GM12878 (cell line): ENCODE results near the gene DBI. TPM values are rescaled to one million over a fixed set of nuclear protein-coding genes. Genes with fewer than 3 reads are reported as not detected.

Experiments used
- ATAC-seq: fragments of 200-7000 bp; cut with Tn5 transposase; 3 replicates; pipeline ENCODE4 v1.9.1; 2020; ENCODE audit warnings: mild to moderate bottlenecking, moderate library complexity
- BruUV-seq: library from RNA; stranded (reverse); fragments of 400-500 nt; replicated peaks from 2 replicates; lab custom pipeline; 2021; lab: Mats Ljungman, UMichigan
- CTCF ChIA-PET: fragments of 300-600 bp; sonication (Branson Sonifier 250); formaldehyde crosslinking; extraction: SDS; loops from one replicate; lab custom pipeline; 2021; ENCODE audit warnings: inconsistent platforms; lab: Yijun Ruan, JAX
- POLR2A ChIA-PET: fragments of 350-600 bp; formaldehyde crosslinking; extraction: SDS; loops from one replicate; lab custom pipeline; 2021; ENCODE audit warnings: inconsistent platforms; lab: Charles Lee
- RAD21 ChIA-PET: fragments of 300-600 bp; sonication (Branson Sonifier 250); formaldehyde crosslinking; loops from one replicate; lab custom pipeline; 2023; ENCODE audit warnings: antibody characterized with exemption; ENCODE audit not compliant: unreplicated experiment; lab: Charles Lee
- SMC1A ChIA-PET: fragments of 300-600 bp; sonication (Branson Sonifier 250); formaldehyde crosslinking; loops from one replicate; lab custom pipeline; 2023; ENCODE audit not compliant: unreplicated experiment, uncharacterized antibody; lab: Charles Lee
- DNase-seq: peaks from one replicate; pipeline ENCODE4 v3.0.0-alpha.2; 2011; ENCODE audit warnings: low read depth, low spot score
- FAIRE-seq: peaks from 3 replicates; lab custom pipeline; 2011; peaks lifted over from hg19 to GRCh38; lab: Jason Lieb, UNC
- H2AFZ ChIP-seq: 2 replicates; pipeline ENCODE4 v1.6.0; 2011; ENCODE audit warnings: low read depth, low read length, control low read depth; ENCODE audit not compliant: control insufficient read depth
- H3K27ac ChIP-seq: 2 replicates; pipeline ENCODE4 v1.5.1; 2011; ENCODE audit warnings: control low read depth; ENCODE audit not compliant: control insufficient read depth, insufficient read depth
- H3K27me3 ChIP-seq, 2 experiments: replicated peaks in 1 of 2; 2 replicates each; pipeline versions ENCODE4 v1.6.0 to v1.6.1; 2011; ENCODE audit warnings: low read length in 1 of 2; ENCODE audit not compliant: control insufficient read depth in 2 of 2, insufficient read depth in 2 of 2
- H3K36me3 ChIP-seq, 2 experiments: 2 replicates each; pipeline ENCODE4 v1.5.1; 2011; ENCODE audit warnings: low read length in 1 of 2; ENCODE audit not compliant: control insufficient read depth in 2 of 2, insufficient read depth in 2 of 2
- H3K4me1 ChIP-seq: 2 replicates; pipeline ENCODE4 v1.6.1; 2011; ENCODE audit warnings: mild to moderate bottlenecking, low read length, moderate library complexity, mixed read lengths; ENCODE audit not compliant: control insufficient read depth, insufficient read depth
- H3K4me2 ChIP-seq: 2 replicates; pipeline ENCODE4 v1.6.0; 2011; ENCODE audit warnings: control low read depth; ENCODE audit not compliant: control insufficient read depth, insufficient read depth
- H3K4me3 ChIP-seq: fragments of 200-600 bp; sonication (generic); 2 replicates; pipeline ENCODE4 v1.5.1; 2016
- H3K79me2 ChIP-seq: 2 replicates; pipeline ENCODE4 v1.6.0; 2011; ENCODE audit warnings: low read length; ENCODE audit not compliant: control insufficient read depth, insufficient read depth
- H3K9ac ChIP-seq: 2 replicates; pipeline ENCODE4 v1.8.0; 2011; ENCODE audit warnings: low read length, control low read depth, mixed read lengths; ENCODE audit not compliant: control insufficient read depth, insufficient read depth
- H3K9me3 ChIP-seq: replicated peaks from 3 replicates; pipeline ENCODE4 v1.5.1; 2011; ENCODE audit warnings: mild to moderate bottlenecking, low read length; ENCODE audit not compliant: control insufficient read depth, insufficient read depth
- H4K20me1 ChIP-seq: 2 replicates; pipeline ENCODE4 v1.6.0; 2011; ENCODE audit not compliant: control insufficient read depth, insufficient read depth
- CBX3 ChIP-seq: fragments of 200-600 bp; sonication (generic); IDR thresholded peaks from 2 replicates; pipeline ENCODE4 v1.6.1; 2016; ENCODE audit warnings: low read depth, borderline replicate concordance
- CREM ChIP-seq: IDR thresholded peaks from 2 replicates; pipeline ENCODE4 v1.6.1; 2014; ENCODE audit warnings: antibody characterized with exemption, low read depth
- GABPA ChIP-seq: IDR thresholded peaks from 2 replicates; pipeline ENCODE4 v1.6.1; 2014; ENCODE audit warnings: antibody characterized with exemption, low read depth, mild to moderate bottlenecking, inconsistent platforms
- HSF1 ChIP-seq: fragments of 150-350 bp; IDR thresholded peaks from 2 replicates; pipeline ENCODE4 v1.6.1; 2014; ENCODE audit warnings: mild to moderate bottlenecking, low read depth, low read length
- IRF3 ChIP-seq: fragments of 450-650 bp; IDR thresholded peaks from 2 replicates; pipeline ENCODE4 v1.6.1; 2014; ENCODE audit warnings: mild to moderate bottlenecking
- KLF5 ChIP-seq: fragments of 450-650 bp; IDR thresholded peaks from 2 replicates; pipeline ENCODE4 v1.6.1; 2014; ENCODE audit warnings: mild to moderate bottlenecking; ENCODE audit not compliant: partially characterized antibody
- NBN ChIP-seq: fragments of 450-650 bp; IDR thresholded peaks from 2 replicates; pipeline ENCODE4 v1.6.1; 2016
- NFIC ChIP-seq: IDR thresholded peaks from 2 replicates; pipeline ENCODE4 v1.6.1; 2012; ENCODE audit warnings: low read depth, mild to moderate bottlenecking, inconsistent platforms, low read length, moderate library complexity
- NR2F1 ChIP-seq: fragments of 450-650 bp; conservative IDR thresholded peaks from 2 replicates; pipeline ENCODE4 v1.6.1; 2017; ENCODE audit warnings: mild to moderate bottlenecking
- PAX5 ChIP-seq: IDR thresholded peaks from 2 replicates; pipeline ENCODE4 v1.6.1; 2011; ENCODE audit warnings: low read depth, low read length, borderline replicate concordance
- PBX3 ChIP-seq: IDR thresholded peaks from 2 replicates; pipeline ENCODE4 v1.6.1; 2011; ENCODE audit warnings: mild to moderate bottlenecking, low read depth, low read length, moderate library complexity; ENCODE audit not compliant: insufficient replicate concordance
- RCOR1 ChIP-seq: conservative IDR thresholded peaks from 2 replicates; pipeline ENCODE4 v1.6.1; 2012; ENCODE audit warnings: low read depth, low read length, improper control_type of control experiment
- USF2 ChIP-seq: IDR thresholded peaks from 2 replicates; pipeline ENCODE4 v1.6.1; 2011; ENCODE audit warnings: low read depth, low read length, improper control_type of control experiment, borderline replicate concordance
- ZNF217 ChIP-seq: fragments of 450-650 bp; IDR thresholded peaks from 2 replicates; pipeline ENCODE4 v1.6.1; 2017; ENCODE audit warnings: antibody characterized with exemption, mild to moderate bottlenecking
- ZNF687 ChIP-seq: fragments of 450-650 bp; IDR thresholded peaks from 2 replicates; pipeline ENCODE4 v1.6.1; 2017; ENCODE audit warnings: mild to moderate bottlenecking, moderate library complexity
- WGBS: methylation state at CpG from one replicate; pipeline ENCODE4 v1.1.6; 2016; ENCODE audit warnings: low lambda C conversion rate; ENCODE audit not compliant: insufficient replicate concordance, insufficient coverage; ENCODE audit errors: missing lambda C conversion rate; 5-methylcytosine and 5-hydroxymethylcytosine counted together
- in situ Hi-C: fragments of 300-500 bp; cut with MboI; formaldehyde crosslinking; loops from 9 replicates; pipeline ENCODE4 v1.14.3; 2018; ENCODE audit warnings: mixed read lengths
- intact Hi-C: fragments of 100-400 bp; cut with micrococcal nuclease; formaldehyde crosslinking; loops from one replicate; pipeline ENCODE4 v1.14.2; 2022; ENCODE audit not compliant: unreplicated experiment
- polyA plus RNA-seq, 11 experiments: library from polyadenylated mRNA; depleted of rRNA in 4 of 11; unstranded in 6 of 11; stranded (reverse) in 5 of 11; fragments of >200 nt; fragmentation: Nextera tagmentation in 4 of 11; fragmentation: Illumina TruSeq in 1 of 11; extraction: Ambion mirVana in 4 of 11; extraction: Trizol in 1 of 11; gene quantifications; 1 replicate in 1 of 11; 2 replicates in 10 of 11; pipeline versions ENCODE4 v1.2.1 to v1.2.3, GENCODE V29; 2011 to 2016; ENCODE audit warnings: inconsistent platforms in 2 of 11, missing spikeins in 2 of 11, low read depth in 1 of 11
- total RNA-seq, 4 experiments: library from RNA; depleted of rRNA in 3 of 4; stranded (reverse); fragments of >200 nt in 3 of 4; fragmentation: Illumina TruSeq in 1 of 4; extraction: Trizol in 1 of 4; gene quantifications; 2 replicates each; pipeline versions ENCODE4 v1.2.1 to v1.2.3, GENCODE V29; 2013 to 2021

DBI gene
- total and polyA plus RNA-seq, 10 of the 15 experiments (the other 5 are each of a cell fraction or from before 2014, with no cell fraction given) = 248 to 2,567 (median 943) TPM

- Histone ChIP-seq H3K27me3 (no peaks in the 10 kb centered on the region), H4K20me1 (no peaks in the 10 kb centered on the region), H2AFZ (no peak overlapping the region), H3K9me3 (peaks cover 15% of the 10 kb centered on the region; the same call in 2 of the 3 replicates), H3K36me3 (no peaks in the 10 kb centered on the region), H3K4me2 (no peak overlapping the region), H3K27ac (no peak overlapping the region), H3K4me1 (peaks cover 29% of the 10 kb centered on the region), H3K79me2 (peaks cover 9% of the 10 kb centered on the region), H3K4me3 (no peak overlapping the region), H3K9ac (no peak overlapping the region)
- ChIA-PET RAD21 (interaction anchor here (1.0 to 5.8 kb wide), 5 partner anchors 11 to 83 kb away, joined by 3 to 44 read pairs (median 17); partner anchors contain the start of genes C2orf76 and DBI), CTCF (interaction anchor here (0.6 to 4.4 kb wide), 7 partner anchors 11 to 58 kb away, joined by 3 to 31 read pairs (median 4); partner anchors contain the start of genes C2orf76 and DBI), POLR2A (interaction anchor here (1.1 to 9.4 kb wide), 4 partner anchors 10 to 37 kb away, joined by 3 to 138 read pairs (median 18); partner anchors contain the start of genes C2orf76 and DBI), SMC1A (interaction anchor here (0.9 to 8.6 kb wide), 8 partner anchors 10 to 50 kb away, joined by 3 to 120 read pairs (median 4); partner anchors contain the start of genes C2orf76 and DBI)
- ATAC-seq (no peak), DNase-seq (no peak), FAIRE-seq (no peak)
- 79% methylated on average over 4 of the region's 4 CpGs for WGBS
- intact Hi-C loops (no loop called here), in situ Hi-C loops (no loop called here)
- no TSS peak for BruUV-seq
- TF ChIP-seq GABPA = no peak
- TF ChIP-seq NFIC = no peak
- no peak for TF ChIP-seq IRF3
- no peak for TF ChIP-seq CBX3
- no peak for TF ChIP-seq NBN
- no peak for TF ChIP-seq PAX5
- no peak for TF ChIP-seq ZNF687
- no peak for TF ChIP-seq HSF1
- no peak for TF ChIP-seq NR2F1
- TF ChIP-seq PBX3 = no peak
- no peak for TF ChIP-seq ZNF217
- TF ChIP-seq CREM = no peak
- no peak for TF ChIP-seq KLF5
- no peak for TF ChIP-seq USF2
- no peak for TF ChIP-seq RCOR1
These were observed 16.3 kb upstream of the DBI start for GRCh38 chr2:119350311-119350998.
